ENCODE results near the gene PRRG3. TPM values are rescaled to one million over a fixed set of nuclear protein-coding genes. Genes with fewer than 3 reads are reported as not detected.

Gene PRRG3
- total RNA-seq, 1 donor from 2014 or later: 2.0 TPM

- Mint-ChIP-seq H3K4me3 (ENCODE audit: unreplicated experiment) (no peak overlapping the region), H3K9me3 (ENCODE audit: unreplicated experiment) (peaks cover 1% of the 10 kb centered on the region), H3K27me3 (ENCODE audit: unreplicated experiment) (peaks cover 2% of the 10 kb centered on the region), H3K27ac (ENCODE audit: unreplicated experiment) (no peak overlapping the region), H3K4me1 (ENCODE audit: low read depth, unreplicated experiment) (no peaks in the 10 kb centered on the region), H3K36me3 (ENCODE audit: unreplicated experiment) (no peaks in the 10 kb centered on the region)
- no peak for TF ChIP-seq CTCF (IDR thresholded peaks at IDR 0.05; ENCODE audit: partially characterized antibody, unreplicated experiment)
- DNase-seq: no peak
Measured at GRCh38 chrX:151726751-151727150, 31.5 kb downstream of the PRRG3 start.

- Mint-ChIP-seq H3K9me3 (ENCODE audit: unreplicated experiment) (peaks cover 1% of the 10 kb centered on the region), H3K27me3 (ENCODE audit: unreplicated experiment) (peaks cover 2% of the 10 kb centered on the region), H3K4me3 (ENCODE audit: unreplicated experiment) (no peak overlapping the region), H3K36me3 (ENCODE audit: unreplicated experiment) (no peaks in the 10 kb centered on the region), H3K27ac (ENCODE audit: unreplicated experiment) (no peak overlapping the region), H3K4me1 (ENCODE audit: low read depth, unreplicated experiment) (no peaks in the 10 kb centered on the region)
- no peak for TF ChIP-seq CTCF (IDR thresholded peaks at IDR 0.05; ENCODE audit: partially characterized antibody, unreplicated experiment)
- DNase-seq: no peak
Measured at GRCh38 chrX:151727346-151727745, 32.1 kb downstream of the PRRG3 start.

- no peaks in the 10 kb centered on the region for H3K9me3 Mint-ChIP-seq (ENCODE audit: unreplicated experiment)
- no peak for DNase-seq
- no peak overlapping the region for H3K27ac Mint-ChIP-seq (ENCODE audit: unreplicated experiment)
- H3K36me3 Mint-ChIP-seq (ENCODE audit: unreplicated experiment): no peaks in the 10 kb centered on the region
- no peak for TF ChIP-seq CTCF (IDR thresholded peaks at IDR 0.05; ENCODE audit: partially characterized antibody, unreplicated experiment)
- H3K27me3 Mint-ChIP-seq (ENCODE audit: unreplicated experiment): peaks cover 4% of the 10 kb centered on the region
- no peaks in the 10 kb centered on the region for H3K4me1 Mint-ChIP-seq (ENCODE audit: low read depth, unreplicated experiment)
- H3K4me3 Mint-ChIP-seq (ENCODE audit: unreplicated experiment): no peak overlapping the region
Measured at GRCh38 chrX:151729056-151729725, 33.9 kb downstream of the PRRG3 start.

- DNase-seq: no peak
- peaks cover 8% of the 10 kb centered on the region for H3K27me3 Mint-ChIP-seq (ENCODE audit: unreplicated experiment)
- H3K4me3 Mint-ChIP-seq (ENCODE audit: unreplicated experiment): no peak within 1 kb of the TSS
- TF ChIP-seq CTCF (IDR thresholded peaks at IDR 0.05; ENCODE audit: partially characterized antibody, unreplicated experiment): no peak
- no peaks in the 10 kb centered on the region for H3K36me3 Mint-ChIP-seq (ENCODE audit: unreplicated experiment)
- no peaks in the 10 kb centered on the region for H3K4me1 Mint-ChIP-seq (ENCODE audit: low read depth, unreplicated experiment)
- peaks cover 1% of the 10 kb centered on the region for H3K9me3 Mint-ChIP-seq (ENCODE audit: unreplicated experiment)
- H3K27ac Mint-ChIP-seq (ENCODE audit: unreplicated experiment): no peak within 1 kb of the TSS
Measured at GRCh38 chrX:151734446-151734845, 39.2 kb downstream of the PRRG3 start, which contains the start of gene CNGA2. Gene CNGA2 (plus strand): TSS chrX:151734746. CDS start chrX:151738484, 3,738 bp downstream.

- no peak overlapping the region for H3K4me3 Mint-ChIP-seq (ENCODE audit: unreplicated experiment)
Measured at GRCh38 chrX:151735219-151735618, 40.0 kb downstream of the PRRG3 start.

More at GRCh38 chrX:151735219-151735618, 40.0 kb downstream of the PRRG3 start:
- TF ChIP-seq CTCF (IDR thresholded peaks at IDR 0.05; ENCODE audit: partially characterized antibody, unreplicated experiment): no peak
- Mint-ChIP-seq H3K27me3 (ENCODE audit: unreplicated experiment) (peaks cover 9% of the 10 kb centered on the region), H3K27ac (ENCODE audit: unreplicated experiment) (no peak overlapping the region), H3K9me3 (ENCODE audit: unreplicated experiment) (peaks cover 1% of the 10 kb centered on the region), H3K4me1 (ENCODE audit: low read depth, unreplicated experiment) (no peaks in the 10 kb centered on the region), H3K36me3 (ENCODE audit: unreplicated experiment) (no peaks in the 10 kb centered on the region)
- DNase-seq: no peak
